GM12878 (cell line): ENCODE measurements around the gene TNF. TPM values are rescaled to one million over a fixed set of nuclear protein-coding genes. Genes with fewer than 3 reads are reported as not detected.

ENCODE experiments used
- ATAC-seq: fragments of 200-7000 bp; cut with Tn5 transposase; 3 replicates; pipeline ENCODE4 v1.9.1; 2020; ENCODE audit warnings: mild to moderate bottlenecking, moderate library complexity
- BruUV-seq: library from RNA; stranded (reverse); fragments of 400-500 nt; replicated peaks from 2 replicates; lab custom pipeline; 2021; lab: Mats Ljungman, UMichigan
- CTCF ChIA-PET: fragments of 300-600 bp; sonication (Branson Sonifier 250); formaldehyde crosslinking; extraction: SDS; loops from one replicate; lab custom pipeline; 2021; ENCODE audit warnings: inconsistent platforms; lab: Yijun Ruan, JAX
- POLR2A ChIA-PET: fragments of 350-600 bp; formaldehyde crosslinking; extraction: SDS; loops from one replicate; lab custom pipeline; 2021; ENCODE audit warnings: inconsistent platforms; lab: Charles Lee
- RAD21 ChIA-PET: fragments of 300-600 bp; sonication (Branson Sonifier 250); formaldehyde crosslinking; loops from one replicate; lab custom pipeline; 2023; ENCODE audit warnings: antibody characterized with exemption; ENCODE audit not compliant: unreplicated experiment; lab: Charles Lee
- SMC1A ChIA-PET: fragments of 300-600 bp; sonication (Branson Sonifier 250); formaldehyde crosslinking; loops from one replicate; lab custom pipeline; 2023; ENCODE audit not compliant: unreplicated experiment, uncharacterized antibody; lab: Charles Lee
- DNase-seq: peaks from one replicate; pipeline ENCODE4 v3.0.0-alpha.2; 2011; ENCODE audit warnings: low read depth, low spot score
- FAIRE-seq: peaks from 3 replicates; lab custom pipeline; 2011; peaks lifted over from hg19 to GRCh38; lab: Jason Lieb, UNC
- H2AFZ ChIP-seq: 2 replicates; pipeline ENCODE4 v1.6.0; 2011; ENCODE audit warnings: low read depth, low read length, control low read depth; ENCODE audit not compliant: control insufficient read depth
- H3K27ac ChIP-seq: 2 replicates; pipeline ENCODE4 v1.5.1; 2011; ENCODE audit warnings: control low read depth; ENCODE audit not compliant: control insufficient read depth, insufficient read depth
- H3K27me3 ChIP-seq, 2 experiments: replicated peaks in 1 of 2; 2 replicates each; pipeline versions ENCODE4 v1.6.0 to v1.6.1; 2011; ENCODE audit warnings: low read length in 1 of 2; ENCODE audit not compliant: control insufficient read depth in 2 of 2, insufficient read depth in 2 of 2
- H3K36me3 ChIP-seq, 2 experiments: 2 replicates each; pipeline ENCODE4 v1.5.1; 2011; ENCODE audit warnings: low read length in 1 of 2; ENCODE audit not compliant: control insufficient read depth in 2 of 2, insufficient read depth in 2 of 2
- H3K4me1 ChIP-seq: 2 replicates; pipeline ENCODE4 v1.6.1; 2011; ENCODE audit warnings: mild to moderate bottlenecking, low read length, moderate library complexity, mixed read lengths; ENCODE audit not compliant: control insufficient read depth, insufficient read depth
- H3K4me2 ChIP-seq: 2 replicates; pipeline ENCODE4 v1.6.0; 2011; ENCODE audit warnings: control low read depth; ENCODE audit not compliant: control insufficient read depth, insufficient read depth
- H3K4me3 ChIP-seq: fragments of 200-600 bp; sonication (generic); 2 replicates; pipeline ENCODE4 v1.5.1; 2016
- H3K79me2 ChIP-seq: 2 replicates; pipeline ENCODE4 v1.6.0; 2011; ENCODE audit warnings: low read length; ENCODE audit not compliant: control insufficient read depth, insufficient read depth
- H3K9ac ChIP-seq: 2 replicates; pipeline ENCODE4 v1.8.0; 2011; ENCODE audit warnings: low read length, control low read depth, mixed read lengths; ENCODE audit not compliant: control insufficient read depth, insufficient read depth
- H3K9me3 ChIP-seq: replicated peaks from 3 replicates; pipeline ENCODE4 v1.5.1; 2011; ENCODE audit warnings: mild to moderate bottlenecking, low read length; ENCODE audit not compliant: control insufficient read depth, insufficient read depth
- H4K20me1 ChIP-seq: 2 replicates; pipeline ENCODE4 v1.6.0; 2011; ENCODE audit not compliant: control insufficient read depth, insufficient read depth
- CBFB ChIP-seq: IDR thresholded peaks from 2 replicates; pipeline ENCODE4 v1.6.1; 2016; ENCODE audit warnings: antibody characterized with exemption, low read depth
- FOXK2 ChIP-seq: fragments of 450-650 bp; IDR thresholded peaks from 2 replicates; pipeline ENCODE4 v1.6.1; 2017; ENCODE audit warnings: mild to moderate bottlenecking, moderate library complexity
- HDGF ChIP-seq: fragments of 450-650 bp; IDR thresholded peaks from 2 replicates; pipeline ENCODE4 v1.6.1; 2016; ENCODE audit warnings: antibody characterized with exemption
- MXI1 ChIP-seq: fragments of 150-350 bp; IDR thresholded peaks from 2 replicates; pipeline ENCODE4 v1.6.1; 2011; ENCODE audit warnings: low read depth, mild to moderate bottlenecking, inconsistent platforms, low read length, improper control_type of control experiment
- POLR2AphosphoS5 ChIP-seq: IDR thresholded peaks from 2 replicates; pipeline ENCODE4 v1.6.1; 2011; ENCODE audit warnings: mild to moderate bottlenecking, low read length, inconsistent platforms
- RAD21 ChIP-seq: IDR thresholded peaks from 2 replicates; pipeline ENCODE4 v1.6.1; 2011; ENCODE audit warnings: mild to moderate bottlenecking, low read depth, low read length, moderate library complexity; ENCODE audit not compliant: insufficient read depth
- RB1 ChIP-seq: fragments of 450-650 bp; formaldehyde crosslinking; IDR thresholded peaks from 2 replicates; pipeline ENCODE4 v1.6.1; 2017; ENCODE audit warnings: mild to moderate bottlenecking, borderline replicate concordance
- SRF ChIP-seq, 2 experiments: IDR thresholded peaks; 2 replicates each; pipeline ENCODE4 v1.6.1; 2011; ENCODE audit warnings: low read depth in 2 of 2, low read length in 2 of 2, mild to moderate bottlenecking in 1 of 2, moderate library complexity in 1 of 2
- TCF3 ChIP-seq: IDR thresholded peaks from 2 replicates; pipeline ENCODE4 v1.6.1; 2012; ENCODE audit warnings: low read depth, mild to moderate bottlenecking, low read length, borderline replicate concordance; ENCODE audit not compliant: insufficient read depth
- ZNF274 ChIP-seq: IDR thresholded peaks from one replicate; pipeline ENCODE4 v1.8.0; 2011; ENCODE audit not compliant: insufficient read length, insufficient read depth
- WGBS: methylation state at CpG from one replicate; pipeline ENCODE4 v1.1.6; 2016; ENCODE audit warnings: low lambda C conversion rate; ENCODE audit not compliant: insufficient replicate concordance, insufficient coverage; ENCODE audit errors: missing lambda C conversion rate; 5-methylcytosine and 5-hydroxymethylcytosine counted together
- in situ Hi-C: fragments of 300-500 bp; cut with MboI; formaldehyde crosslinking; loops from 9 replicates; pipeline ENCODE4 v1.14.3; 2018; ENCODE audit warnings: mixed read lengths
- intact Hi-C: fragments of 100-400 bp; cut with micrococcal nuclease; formaldehyde crosslinking; loops from one replicate; pipeline ENCODE4 v1.14.2; 2022; ENCODE audit not compliant: unreplicated experiment
- polyA plus RNA-seq, 11 experiments: library from polyadenylated mRNA; depleted of rRNA in 4 of 11; unstranded in 6 of 11; stranded (reverse) in 5 of 11; fragments of >200 nt; fragmentation: Nextera tagmentation in 4 of 11; fragmentation: Illumina TruSeq in 1 of 11; extraction: Ambion mirVana in 4 of 11; extraction: Trizol in 1 of 11; gene quantifications; 1 replicate in 1 of 11; 2 replicates in 10 of 11; pipeline versions ENCODE4 v1.2.1 to v1.2.3, GENCODE V29; 2011 to 2016; ENCODE audit warnings: inconsistent platforms in 2 of 11, missing spikeins in 2 of 11, low read depth in 1 of 11
- total RNA-seq, 4 experiments: library from RNA; depleted of rRNA in 3 of 4; stranded (reverse); fragments of >200 nt in 3 of 4; fragmentation: Illumina TruSeq in 1 of 4; extraction: Trizol in 1 of 4; gene quantifications; 2 replicates each; pipeline versions ENCODE4 v1.2.1 to v1.2.3, GENCODE V29; 2013 to 2021
- TF ChIP-seq, protein P1 (sequence below): IDR thresholded peaks from 2 replicates; pipeline ENCODE4 v1.6.1; 2012; ENCODE audit warnings: low read depth, low read length, improper control_type of control experiment
- TF ChIP-seq, protein P2 (sequence below): IDR thresholded peaks from 2 replicates; pipeline ENCODE4 v1.6.1; 2012; ENCODE audit warnings: low read depth, low read length, improper control_type of control experiment
- TF ChIP-seq, protein P3 (sequence below): fragments of 450-650 bp; IDR thresholded peaks from 2 replicates; pipeline ENCODE4 v1.6.1; 2017; ENCODE audit warnings: antibody characterized with exemption, mild to moderate bottlenecking, moderate library complexity
- TF ChIP-seq, protein P4 (sequence below): fragments of 450-650 bp; IDR thresholded peaks from 2 replicates; pipeline ENCODE4 v1.6.1; 2016; ENCODE audit warnings: mild to moderate bottlenecking, moderate library complexity, borderline replicate concordance

TNF gene
- total and polyA plus RNA-seq, 10 of the 15 experiments (the other 5 are each of a cell fraction or from before 2014, with no cell fraction given), result 18.0 to 94.8 (median 61.9) TPM

DNA sequence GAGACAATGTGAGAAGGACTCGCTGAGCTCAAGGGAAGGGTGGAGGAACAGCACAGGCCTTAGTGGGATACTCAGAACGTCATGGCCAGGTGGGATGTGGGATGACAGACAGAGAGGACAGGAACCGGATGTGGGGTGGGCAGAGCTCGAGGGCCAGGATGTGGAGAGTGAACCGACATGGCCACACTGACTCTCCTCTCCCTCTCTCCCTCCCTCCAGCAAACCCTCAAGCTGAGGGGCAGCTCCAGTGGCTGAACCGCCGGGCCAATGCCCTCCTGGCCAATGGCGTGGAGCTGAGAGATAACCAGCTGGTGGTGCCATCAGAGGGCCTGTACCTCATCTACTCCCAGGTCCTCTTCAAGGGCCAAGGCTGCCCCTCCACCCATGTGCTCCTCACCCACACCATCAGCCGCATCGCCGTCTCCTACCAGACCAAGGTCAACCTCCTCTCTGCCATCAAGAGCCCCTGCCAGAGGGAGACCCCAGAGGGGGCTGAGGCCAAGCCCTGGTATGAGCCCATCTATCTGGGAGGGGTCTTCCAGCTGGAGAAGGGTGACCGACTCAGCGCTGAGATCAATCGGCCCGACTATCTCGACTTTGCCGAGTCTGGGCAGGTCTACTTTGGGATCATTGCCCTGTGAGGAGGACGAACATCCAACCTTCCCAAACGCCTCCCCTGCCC lies 1.7 kb downstream of the TNF start:
- ChIA-PET RAD21 (interaction anchor here (0.7 to 17.5 kb wide), 9 partner anchors 9 to 254 kb away, joined by 3 to 620 read pairs (median 7); partner anchors contain the start of genes ATP6V1G2, DDX39B, LST1 and NCR3), SMC1A (interaction anchor here (0.8 to 45.5 kb wide), 6 partner anchors 8 to 40 kb away, joined by 3 to 1989 read pairs (median 30); partner anchors contain the start of genes AIF1, ATP6V1G2, DDX39B and LST1), POLR2A (interaction anchor here (0.7 to 17.1 kb wide), 10 partner anchors 7 to 253 kb away, joined by 3 to 282 read pairs (median 28); partner anchors contain the start of genes ATP6V1G2, DDX39B, HSPA1B and LSM2), CTCF (interaction anchor here (0.6 to 31.0 kb wide), 7 partner anchors 16 to 192 kb away, joined by 3 to 2098 read pairs (median 3); partner anchors contain the start of genes ATP6V1G2, DDX39B, LST1 and LTA)
- Histone ChIP-seq H3K79me2 (peaks cover 87% of the 10 kb centered on the region), H3K4me2 (peak overlapping the region; percentile 84), H3K27me3 (no peaks in the 10 kb centered on the region), H2AFZ (no peak overlapping the region), H3K27ac (peak overlapping the region; percentile 96), H3K4me3 (peak overlapping the region; percentile 91), H3K9me3 (no peaks in the 10 kb centered on the region), H3K4me1 (peaks cover 47% of the 10 kb centered on the region), H3K36me3 (peaks cover 0 to 7% of the 10 kb centered on the region in 2 experiments; a peak in 2 of 4 replicates), H4K20me1 (no peaks in the 10 kb centered on the region), H3K9ac (peak overlapping the region; percentile 82)
- in situ Hi-C loops (no loop called here), intact Hi-C loops (loop anchor here (1.0 kb wide), 1 partner anchor 17 kb away; no protein-coding TSS in a partner anchor)
- 7% methylated on average over 19 of the region's 19 CpGs for WGBS
- no TSS peak for BruUV-seq
- DNase-seq (no peak), ATAC-seq (peak; percentile 12), FAIRE-seq (no peak)
- TF ChIP-seq SRF (IDR thresholded peaks at IDR 0.05; ENCODE audit: low read depth in 2 of 2, low read length in 2 of 2) (no peak), CBFB (no peak), RAD21 (no peak), MXI1 (0 out of 2 replicates have a peak, but pooled peaks have one; percentile 59), TCF3 (no peak), ZNF274 (no peak), RB1 (no peak), POLR2AphosphoS5 (peak; percentile 77), FOXK2 (no peak), HDGF (peak; percentile 95)
- TF ChIP-seq, protein P1, sequence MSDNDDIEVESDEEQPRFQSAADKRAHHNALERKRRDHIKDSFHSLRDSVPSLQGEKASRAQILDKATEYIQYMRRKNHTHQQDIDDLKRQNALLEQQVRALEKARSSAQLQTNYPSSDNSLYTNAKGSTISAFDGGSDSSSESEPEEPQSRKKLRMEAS, result peak; percentile 64; the same call in 1 of the 2 replicates
- TF ChIP-seq, protein P2, sequence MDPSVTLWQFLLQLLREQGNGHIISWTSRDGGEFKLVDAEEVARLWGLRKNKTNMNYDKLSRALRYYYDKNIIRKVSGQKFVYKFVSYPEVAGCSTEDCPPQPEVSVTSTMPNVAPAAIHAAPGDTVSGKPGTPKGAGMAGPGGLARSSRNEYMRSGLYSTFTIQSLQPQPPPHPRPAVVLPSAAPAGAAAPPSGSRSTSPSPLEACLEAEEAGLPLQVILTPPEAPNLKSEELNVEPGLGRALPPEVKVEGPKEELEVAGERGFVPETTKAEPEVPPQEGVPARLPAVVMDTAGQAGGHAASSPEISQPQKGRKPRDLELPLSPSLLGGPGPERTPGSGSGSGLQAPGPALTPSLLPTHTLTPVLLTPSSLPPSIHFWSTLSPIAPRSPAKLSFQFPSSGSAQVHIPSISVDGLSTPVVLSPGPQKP, result peak; percentile 54; the same call in 1 of the 2 replicates
- TF ChIP-seq, protein P3, sequence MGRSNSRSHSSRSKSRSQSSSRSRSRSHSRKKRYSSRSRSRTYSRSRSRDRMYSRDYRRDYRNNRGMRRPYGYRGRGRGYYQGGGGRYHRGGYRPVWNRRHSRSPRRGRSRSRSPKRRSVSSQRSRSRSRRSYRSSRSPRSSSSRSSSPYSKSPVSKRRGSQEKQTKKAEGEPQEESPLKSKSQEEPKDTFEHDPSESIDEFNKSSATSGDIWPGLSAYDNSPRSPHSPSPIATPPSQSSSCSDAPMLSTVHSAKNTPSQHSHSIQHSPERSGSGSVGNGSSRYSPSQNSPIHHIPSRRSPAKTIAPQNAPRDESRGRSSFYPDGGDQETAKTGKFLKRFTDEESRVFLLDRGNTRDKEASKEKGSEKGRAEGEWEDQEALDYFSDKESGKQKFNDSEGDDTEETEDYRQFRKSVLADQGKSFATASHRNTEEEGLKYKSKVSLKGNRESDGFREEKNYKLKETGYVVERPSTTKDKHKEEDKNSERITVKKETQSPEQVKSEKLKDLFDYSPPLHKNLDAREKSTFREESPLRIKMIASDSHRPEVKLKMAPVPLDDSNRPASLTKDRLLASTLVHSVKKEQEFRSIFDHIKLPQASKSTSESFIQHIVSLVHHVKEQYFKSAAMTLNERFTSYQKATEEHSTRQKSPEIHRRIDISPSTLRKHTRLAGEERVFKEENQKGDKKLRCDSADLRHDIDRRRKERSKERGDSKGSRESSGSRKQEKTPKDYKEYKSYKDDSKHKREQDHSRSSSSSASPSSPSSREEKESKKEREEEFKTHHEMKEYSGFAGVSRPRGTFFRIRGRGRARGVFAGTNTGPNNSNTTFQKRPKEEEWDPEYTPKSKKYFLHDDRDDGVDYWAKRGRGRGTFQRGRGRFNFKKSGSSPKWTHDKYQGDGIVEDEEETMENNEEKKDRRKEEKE, result no peak
- TF ChIP-seq, protein P4, sequence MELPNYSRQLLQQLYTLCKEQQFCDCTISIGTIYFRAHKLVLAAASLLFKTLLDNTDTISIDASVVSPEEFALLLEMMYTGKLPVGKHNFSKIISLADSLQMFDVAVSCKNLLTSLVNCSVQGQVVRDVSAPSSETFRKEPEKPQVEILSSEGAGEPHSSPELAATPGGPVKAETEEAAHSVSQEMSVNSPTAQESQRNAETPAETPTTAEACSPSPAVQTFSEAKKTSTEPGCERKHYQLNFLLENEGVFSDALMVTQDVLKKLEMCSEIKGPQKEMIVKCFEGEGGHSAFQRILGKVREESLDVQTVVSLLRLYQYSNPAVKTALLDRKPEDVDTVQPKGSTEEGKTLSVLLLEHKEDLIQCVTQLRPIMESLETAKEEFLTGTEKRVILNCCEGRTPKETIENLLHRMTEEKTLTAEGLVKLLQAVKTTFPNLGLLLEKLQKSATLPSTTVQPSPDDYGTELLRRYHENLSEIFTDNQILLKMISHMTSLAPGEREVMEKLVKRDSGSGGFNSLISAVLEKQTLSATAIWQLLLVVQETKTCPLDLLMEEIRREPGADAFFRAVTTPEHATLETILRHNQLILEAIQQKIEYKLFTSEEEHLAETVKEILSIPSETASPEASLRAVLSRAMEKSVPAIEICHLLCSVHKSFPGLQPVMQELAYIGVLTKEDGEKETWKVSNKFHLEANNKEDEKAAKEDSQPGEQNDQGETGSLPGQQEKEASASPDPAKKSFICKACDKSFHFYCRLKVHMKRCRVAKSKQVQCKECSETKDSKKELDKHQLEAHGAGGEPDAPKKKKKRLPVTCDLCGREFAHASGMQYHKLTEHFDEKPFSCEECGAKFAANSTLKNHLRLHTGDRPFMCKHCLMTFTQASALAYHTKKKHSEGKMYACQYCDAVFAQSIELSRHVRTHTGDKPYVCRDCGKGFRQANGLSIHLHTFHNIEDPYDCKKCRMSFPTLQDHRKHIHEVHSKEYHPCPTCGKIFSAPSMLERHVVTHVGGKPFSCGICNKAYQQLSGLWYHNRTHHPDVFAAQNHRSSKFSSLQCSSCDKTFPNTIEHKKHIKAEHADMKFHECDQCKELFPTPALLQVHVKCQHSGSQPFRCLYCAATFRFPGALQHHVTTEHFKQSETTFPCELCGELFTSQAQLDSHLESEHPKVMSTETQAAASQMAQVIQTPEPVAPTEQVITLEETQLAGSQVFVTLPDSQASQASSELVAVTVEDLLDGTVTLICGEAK, result peak; percentile 74; the same call in 1 of the 2 replicates
